GM21717 (cell line): Measurements from ENCODE around the gene CYP2C18.
A peak's percentile ranks its signal among the peaks of the same experiment; 100 is the strongest.
"Not testable (repeated sequence)": the region's sequence is repeated elsewhere in the genome, so short reads cannot be mapped to it uniquely, and the experiment has no call there.

ENCODE experiments used
- ATAC-seq: cut with Tn5 transposase; IDR thresholded peaks from one replicate; pipeline ENCODE4 v1.9.1; 2021; ENCODE audit warnings: mild to moderate bottlenecking, moderate library complexity; ENCODE audit not compliant: unreplicated experiment

Gene CYP2C18

GRCh38 chr10:94683214-94684054 lies at the start of gene CYP2C18:
Gene CYP2C18 (plus strand): TSS chr10:94683729. CDS start chr10:94683820, 91 bp downstream.
- ATAC-seq = no peak

DNA sequence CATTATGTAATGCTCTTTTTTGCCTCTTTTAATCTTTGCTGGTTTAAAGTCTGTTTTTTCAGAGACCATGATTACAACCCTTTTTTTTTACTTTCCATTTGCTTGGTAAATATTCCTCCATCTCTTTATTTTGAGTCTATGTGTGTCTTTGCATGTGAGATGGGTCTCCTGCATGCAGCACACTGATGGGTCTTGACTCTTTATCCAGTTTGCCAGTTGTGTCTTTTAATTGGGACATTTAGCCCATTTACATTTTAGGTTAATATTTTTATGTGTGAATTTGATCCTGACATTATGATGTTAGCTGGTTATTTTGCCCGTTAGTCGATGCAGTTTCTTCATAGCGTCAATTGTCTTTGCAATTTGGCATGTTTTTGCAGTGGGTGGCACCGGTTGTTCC lies 45.4 kb upstream of the CYP2C18 start:
- ATAC-seq = not testable (repeated sequence)

- no peak for ATAC-seq
Measured at GRCh38 chr10:94639902-94640301, 43.6 kb upstream of the CYP2C18 start.

GRCh38 chr10:94640562-94640961 lies 43.0 kb upstream of the CYP2C18 start:
- ATAC-seq = no peak

DNA sequence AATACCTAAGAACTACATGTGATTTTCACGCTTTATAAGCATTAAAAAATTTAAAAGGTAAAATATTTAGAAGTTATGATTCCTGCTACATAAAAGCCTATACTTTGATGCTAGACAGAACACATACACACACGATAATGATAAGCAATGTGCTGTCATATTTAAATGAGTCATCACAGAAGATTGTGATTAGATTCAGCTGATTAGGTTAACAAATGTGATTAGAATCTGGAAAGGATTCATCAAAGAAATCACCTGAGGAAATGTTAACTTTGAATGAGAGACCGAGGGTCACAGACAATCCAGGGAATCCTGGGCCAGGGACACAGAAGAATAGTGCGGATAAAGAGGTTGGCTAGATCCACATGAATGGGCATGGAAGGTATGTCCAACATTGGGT lies 42.0 kb upstream of the CYP2C18 start:
- no peak for ATAC-seq

- ATAC-seq = no peak
Measured at GRCh38 chr10:94644352-94644751, 39.2 kb upstream of the CYP2C18 start.

- peak; percentile 92 for ATAC-seq
Measured at GRCh38 chr10:94645285-94645684, 38.2 kb upstream of the CYP2C18 start.

- ATAC-seq = not testable (repeated sequence)
Measured at GRCh38 chr10:94655201-94655600, 28.3 kb upstream of the CYP2C18 start.

DNA sequence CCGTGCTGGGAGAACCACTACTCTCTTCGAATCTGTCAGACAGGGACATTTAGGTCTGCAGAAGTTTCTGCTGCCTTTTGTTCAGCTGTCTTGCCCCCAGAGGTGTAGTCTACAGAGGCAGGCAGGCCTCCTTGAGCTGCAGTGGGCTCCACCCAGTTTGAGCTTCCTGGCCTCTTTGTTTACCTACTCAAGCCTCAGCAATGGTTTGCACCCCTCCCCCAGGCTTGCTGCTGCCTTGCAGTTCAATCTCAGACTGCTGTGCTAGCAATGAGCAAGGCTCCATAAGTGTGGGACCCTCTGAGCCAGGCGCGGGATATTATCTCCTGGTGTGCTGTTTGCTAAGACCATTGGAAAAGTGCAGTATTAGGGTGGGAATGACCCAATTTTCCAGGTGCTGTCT lies 20.5 kb upstream of the CYP2C18 start:
- not testable (repeated sequence) for ATAC-seq

DNA sequence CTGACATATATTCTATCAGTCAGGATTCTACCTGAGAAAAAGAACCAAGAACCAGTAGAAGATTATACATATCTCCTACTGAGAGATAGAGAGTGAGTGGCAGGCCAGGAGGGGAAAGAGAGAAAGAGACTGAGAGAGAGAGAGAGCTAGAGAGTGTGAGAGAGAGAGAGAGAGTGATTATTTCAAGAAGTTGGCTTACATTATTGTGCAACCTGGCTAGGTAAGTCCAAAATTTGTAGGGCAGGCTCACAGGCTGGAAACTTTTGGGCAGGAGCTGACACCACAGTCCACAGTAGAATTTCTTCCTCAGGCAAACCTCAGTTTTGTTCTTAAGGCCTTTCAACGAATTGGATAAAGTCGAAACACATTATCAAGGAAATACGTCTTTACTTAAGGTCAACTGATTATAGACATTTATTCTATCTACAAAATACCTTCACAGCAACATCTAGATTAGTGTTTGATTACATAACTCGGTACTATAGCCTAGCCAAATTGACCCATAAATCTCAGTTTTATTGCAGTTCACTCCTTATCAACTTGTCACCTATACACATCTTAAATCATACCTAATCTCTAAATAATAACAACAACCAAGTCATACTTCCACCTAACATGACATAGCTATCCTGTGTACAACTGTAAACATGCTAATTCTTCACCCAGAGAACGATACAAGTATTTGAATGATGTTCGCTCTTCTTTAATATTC lies 17.0 kb upstream of the CYP2C18 start:
- ATAC-seq = no peak

- ATAC-seq = no peak
Measured at GRCh38 chr10:94673614-94674321, 9.8 kb upstream of the CYP2C18 start.

- no peak for ATAC-seq
Measured at GRCh38 chr10:94676496-94676895, 7.0 kb upstream of the CYP2C18 start.

DNA sequence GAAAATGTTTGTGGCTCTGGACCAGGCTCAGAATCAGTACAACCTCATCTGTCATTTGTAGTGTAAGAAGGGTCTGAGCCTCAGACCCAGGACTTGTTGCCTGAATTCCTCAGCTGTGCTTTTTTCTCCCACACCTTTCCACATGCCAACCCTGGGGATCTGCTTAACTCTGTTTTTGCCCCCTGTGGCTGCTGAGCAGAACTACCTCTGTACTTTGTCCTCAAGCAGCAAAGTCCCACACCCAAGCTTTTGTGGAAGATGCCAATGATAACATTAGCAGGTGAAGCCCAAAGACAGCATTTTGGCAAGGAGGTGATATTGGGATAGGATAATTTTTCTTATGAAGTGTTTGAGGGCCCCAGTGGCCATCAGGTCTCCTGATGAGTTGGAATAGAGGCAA lies 5.8 kb upstream of the CYP2C18 start:
- no peak for ATAC-seq

- ATAC-seq = no peak
Measured at GRCh38 chr10:94678475-94678874, 5.1 kb upstream of the CYP2C18 start.

DNA sequence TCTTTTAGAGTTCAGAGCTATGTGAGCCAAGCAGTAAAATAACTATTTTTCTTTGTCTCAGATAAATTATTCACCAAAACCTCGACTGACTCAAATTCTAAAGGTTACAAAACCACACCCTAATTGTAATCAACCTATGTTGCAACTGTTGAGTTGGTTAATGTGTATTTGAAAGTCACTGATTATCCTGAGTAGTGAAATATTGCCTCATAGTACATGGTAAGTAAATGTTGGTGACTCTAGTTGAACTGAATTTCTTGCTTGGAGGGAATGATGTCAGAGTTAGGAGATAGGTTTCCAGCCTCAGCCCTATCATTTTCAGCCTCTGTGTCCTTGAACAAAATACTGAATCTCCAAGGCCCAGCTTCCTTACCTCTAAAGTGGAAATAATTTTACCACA lies 3.0 kb upstream of the CYP2C18 start:
- no peak for ATAC-seq

- ATAC-seq = not testable (repeated sequence)
Measured at GRCh38 chr10:94682636-94683035, 893 bp upstream of the CYP2C18 start.

GRCh38 chr10:94687625-94688248 lies 4.2 kb downstream of the CYP2C18 start:
- no peak for ATAC-seq

DNA sequence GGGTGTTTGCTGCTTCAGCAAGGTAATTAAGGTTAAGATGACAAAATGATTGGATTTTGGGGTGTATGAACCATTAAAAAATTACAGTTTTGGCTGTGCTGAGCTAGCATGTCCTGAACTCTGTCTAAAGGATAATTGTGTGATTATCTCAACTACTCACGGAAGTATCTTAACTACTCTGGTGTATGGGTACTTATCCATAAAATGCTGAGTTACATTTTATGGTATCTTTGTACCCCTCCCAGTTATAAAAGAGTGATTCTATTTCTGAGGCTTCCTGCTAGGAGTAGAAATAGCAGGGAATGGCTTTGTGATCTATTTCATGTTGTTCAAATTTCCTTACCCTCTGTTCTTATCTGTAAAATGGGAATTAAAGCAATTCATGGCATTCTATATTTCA lies 22.6 kb downstream of the CYP2C18 start:
- ATAC-seq = no peak

- no peak for ATAC-seq
Measured at GRCh38 chr10:94710578-94710977, 27.0 kb downstream of the CYP2C18 start.

DNA sequence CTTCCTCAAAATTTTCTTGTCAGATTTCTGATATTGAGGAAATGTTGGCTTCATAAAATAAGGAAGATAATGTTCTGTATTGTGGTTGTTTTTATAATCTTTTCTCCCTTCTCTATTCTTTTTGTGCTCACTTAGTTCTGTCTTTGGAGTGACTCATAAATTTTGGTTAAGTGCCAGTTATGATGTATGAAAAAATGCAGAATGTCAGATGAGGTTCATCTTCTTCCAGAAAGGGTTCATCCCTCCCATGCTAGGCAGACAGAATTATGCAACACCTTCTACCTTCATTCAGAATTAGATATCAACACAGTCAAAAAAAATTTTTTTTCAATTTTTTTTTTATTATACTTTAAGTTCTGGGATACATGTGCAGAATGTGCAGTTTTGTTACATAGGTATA lies 42.3 kb downstream of the CYP2C18 start:
- ATAC-seq = no peak

- ATAC-seq = no peak
Measured at GRCh38 chr10:94735197-94735596, 51.7 kb downstream of the CYP2C18 start.
